GM19324 (cell line): ENCODE results near the gene NUDCD2.
"Not testable (repeated sequence)": the region's sequence is repeated elsewhere in the genome, so short reads cannot be mapped to it uniquely, and the experiment has no call there.

Source experiments
- ATAC-seq: cut with Tn5 transposase; IDR thresholded peaks from one replicate; pipeline ENCODE4 v1.9.1; 2021; ENCODE audit warnings: mild to moderate bottlenecking, moderate library complexity; ENCODE audit not compliant: unreplicated experiment, low FRiP score

NUDCD2 gene

DNA sequence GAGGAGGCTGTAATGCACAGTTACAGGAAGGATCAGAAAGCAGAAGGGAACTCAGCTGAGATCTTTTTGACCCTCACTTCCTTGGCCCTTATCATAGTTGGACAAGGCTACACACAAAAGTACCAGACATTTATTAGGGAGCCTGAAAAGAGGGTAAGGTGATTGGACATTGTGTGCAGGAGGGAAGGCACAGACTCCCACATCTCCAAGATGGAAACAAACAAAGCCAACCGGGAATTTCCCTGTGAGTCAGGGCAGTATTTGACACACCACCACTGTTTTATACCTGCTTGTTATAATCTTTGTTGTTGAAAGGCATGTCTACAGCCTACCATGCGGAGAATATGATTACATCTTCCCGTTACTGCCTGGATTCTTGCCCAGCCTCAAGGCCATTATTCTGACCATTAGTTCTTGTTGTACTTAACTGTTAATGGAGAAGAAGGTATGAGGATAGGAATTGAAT lies 25.5 kb downstream of the NUDCD2 start:
- ATAC-seq, result no peak

DNA sequence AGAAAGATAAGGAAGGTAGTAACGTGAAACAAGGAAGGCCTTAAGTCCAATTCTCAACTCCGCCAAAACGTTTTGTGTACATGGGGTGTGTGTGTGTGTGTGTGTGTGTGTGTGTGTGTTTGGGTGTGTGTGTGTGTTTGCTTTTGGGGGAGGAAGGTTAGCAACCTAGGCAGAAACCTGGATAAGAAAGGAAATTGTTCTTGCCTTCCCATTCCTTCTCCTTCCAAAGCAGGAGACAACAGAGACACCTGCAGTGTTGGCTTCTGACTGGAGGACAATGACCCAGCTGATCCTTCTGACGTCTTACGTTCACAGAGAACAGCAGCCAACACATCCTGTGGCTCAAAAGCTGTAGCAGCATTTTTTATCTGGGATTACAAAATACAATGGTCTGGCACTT lies 26.6 kb downstream of the NUDCD2 start:
- ATAC-seq, result no peak

DNA sequence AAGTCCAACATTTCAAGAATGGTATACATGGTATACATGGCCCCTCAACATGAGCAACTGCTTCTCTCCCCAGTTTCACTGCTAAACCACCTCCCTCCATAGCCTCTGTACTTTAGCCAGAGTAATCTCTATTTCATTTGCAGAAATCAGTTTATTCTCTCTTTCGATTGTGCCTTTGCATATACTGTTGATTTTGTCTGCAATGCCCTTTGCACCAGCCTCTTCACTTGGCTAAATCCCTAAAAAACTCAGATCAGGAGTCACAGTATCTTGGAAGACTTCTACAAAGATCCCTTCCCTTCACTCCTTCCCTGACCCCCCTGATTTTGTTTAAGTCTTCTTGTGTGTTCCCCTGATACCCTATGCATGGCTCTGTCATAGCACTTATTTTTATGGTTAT lies 27.4 kb downstream of the NUDCD2 start:
- ATAC-seq, result no peak

DNA sequence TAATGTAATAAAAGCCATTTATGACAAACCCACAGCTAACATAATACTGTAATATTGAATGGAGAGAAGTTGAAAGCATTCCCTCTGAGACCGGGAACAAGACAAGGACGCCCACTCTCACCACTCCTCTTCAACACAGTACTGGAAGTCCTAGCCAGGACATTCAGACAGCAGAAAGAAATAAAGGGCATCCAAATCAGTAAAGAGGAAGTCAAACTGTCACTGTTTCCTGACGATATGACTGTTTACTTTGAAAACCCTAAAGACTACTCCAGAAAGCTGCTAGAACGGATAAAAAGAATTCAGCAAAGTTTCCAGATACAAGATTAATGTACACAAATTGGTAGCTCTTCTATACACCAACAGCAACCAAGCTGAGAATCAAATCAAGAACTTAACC lies 33.8 kb downstream of the NUDCD2 start:
- ATAC-seq, result not testable (repeated sequence)

DNA sequence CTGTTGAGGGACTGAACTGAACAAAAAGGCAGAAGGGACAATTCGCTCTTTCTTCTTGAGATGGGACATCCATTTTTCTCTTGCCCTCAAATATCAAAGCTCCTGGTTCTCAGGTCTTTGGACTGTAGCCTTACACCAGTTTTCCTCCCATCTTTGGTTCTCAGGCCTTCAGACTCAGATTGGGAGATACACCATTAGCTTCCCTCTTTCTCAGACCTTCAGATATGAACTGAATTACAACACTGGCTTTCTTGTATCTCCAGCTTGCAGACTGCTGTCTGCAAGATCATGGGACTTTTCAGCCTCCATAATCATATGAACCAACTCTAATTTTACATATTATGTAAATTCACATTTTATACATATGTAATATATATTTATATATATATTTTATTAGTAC lies 35.1 kb downstream of the NUDCD2 start:
- ATAC-seq, result no peak

DNA sequence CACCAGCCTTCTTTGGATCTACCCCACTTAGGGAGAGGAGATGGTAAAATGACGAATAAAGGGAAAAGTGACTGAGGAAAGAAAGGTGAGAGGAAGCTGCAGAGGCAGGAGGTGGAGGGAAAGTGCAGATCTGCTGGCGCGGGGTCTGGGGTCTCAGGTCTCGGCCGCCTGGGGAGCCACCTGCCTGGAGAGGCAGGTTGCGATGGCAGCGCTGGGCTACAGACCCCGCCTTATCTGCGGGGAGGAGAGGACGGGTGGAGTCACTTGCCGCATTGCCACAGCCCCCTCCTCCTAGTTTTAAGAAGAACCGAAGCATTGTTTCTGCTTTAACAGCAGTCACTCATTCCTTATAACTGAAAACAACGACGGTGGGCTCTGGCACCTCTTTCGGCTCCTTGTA lies 44.2 kb downstream of the NUDCD2 start:
- ATAC-seq, result not testable (repeated sequence)

DNA sequence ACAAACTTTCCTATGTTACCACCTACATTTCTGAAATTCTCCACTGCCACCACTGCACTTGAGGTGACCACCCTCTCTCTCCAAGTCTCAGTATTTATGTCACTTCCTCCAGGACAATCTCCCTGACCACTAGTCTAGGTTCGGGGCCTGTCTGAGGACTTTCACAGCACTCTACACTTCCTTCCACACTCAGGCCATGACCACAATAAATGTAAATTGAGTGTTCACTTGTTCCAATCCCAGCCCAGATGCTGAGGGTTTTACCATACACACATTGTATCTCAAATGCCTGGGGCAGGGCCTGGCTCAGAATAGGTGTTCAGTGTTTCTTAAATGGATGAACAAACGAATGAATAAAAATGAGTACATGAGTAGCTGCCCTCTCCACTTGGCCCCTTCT lies 49.4 kb downstream of the NUDCD2 start:
- ATAC-seq, result no peak

DNA sequence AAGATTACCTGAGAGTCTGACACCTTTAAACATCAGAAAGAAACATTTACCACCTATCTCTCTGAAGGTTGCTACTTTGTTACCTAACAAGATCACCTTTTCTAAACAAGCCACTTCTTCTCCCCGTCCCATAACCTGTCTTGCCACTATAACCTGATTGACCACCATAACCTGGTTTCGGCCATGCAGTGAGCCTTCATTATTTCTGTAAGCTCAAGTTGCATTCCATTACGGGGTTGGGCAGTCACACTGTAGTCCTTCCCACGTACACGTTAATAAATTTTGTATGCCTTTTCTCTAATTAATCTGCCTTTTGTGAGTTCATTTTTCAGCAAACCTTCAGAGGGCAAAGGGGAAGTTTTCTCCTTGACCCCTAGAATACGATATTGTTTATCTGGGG lies 50.5 kb downstream of the NUDCD2 start:
- ATAC-seq, result no peak

DNA sequence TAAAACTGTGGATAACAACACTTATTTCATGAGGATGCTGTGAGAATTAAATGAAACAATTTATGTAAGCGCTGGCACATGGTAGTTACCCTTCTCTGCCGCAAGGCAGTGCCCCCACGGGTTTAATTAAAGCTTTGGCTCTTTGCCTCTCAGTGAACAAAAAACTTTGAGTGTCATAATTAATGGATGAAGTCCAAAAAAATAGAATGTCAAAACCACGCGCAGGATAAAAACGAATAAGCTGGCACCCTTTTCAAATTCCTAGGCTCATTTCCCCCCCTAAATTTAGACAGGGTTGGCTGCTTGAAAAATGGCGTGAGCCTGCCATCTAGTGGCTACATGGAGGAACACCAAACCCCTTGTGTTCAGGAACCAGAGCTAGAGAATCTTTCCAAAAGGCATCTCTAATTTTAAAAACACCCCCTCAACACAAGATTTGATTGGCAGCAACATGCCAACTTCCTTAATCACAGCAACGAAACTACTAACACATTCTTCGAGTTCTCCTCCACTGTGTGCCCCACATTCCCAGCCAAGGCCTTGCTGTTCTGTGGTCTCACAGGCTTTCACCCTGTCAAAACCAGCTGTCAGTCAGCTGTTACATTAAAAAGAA lies 51.5 kb downstream of the NUDCD2 start:
- ATAC-seq, result peak; percentile 67

DNA sequence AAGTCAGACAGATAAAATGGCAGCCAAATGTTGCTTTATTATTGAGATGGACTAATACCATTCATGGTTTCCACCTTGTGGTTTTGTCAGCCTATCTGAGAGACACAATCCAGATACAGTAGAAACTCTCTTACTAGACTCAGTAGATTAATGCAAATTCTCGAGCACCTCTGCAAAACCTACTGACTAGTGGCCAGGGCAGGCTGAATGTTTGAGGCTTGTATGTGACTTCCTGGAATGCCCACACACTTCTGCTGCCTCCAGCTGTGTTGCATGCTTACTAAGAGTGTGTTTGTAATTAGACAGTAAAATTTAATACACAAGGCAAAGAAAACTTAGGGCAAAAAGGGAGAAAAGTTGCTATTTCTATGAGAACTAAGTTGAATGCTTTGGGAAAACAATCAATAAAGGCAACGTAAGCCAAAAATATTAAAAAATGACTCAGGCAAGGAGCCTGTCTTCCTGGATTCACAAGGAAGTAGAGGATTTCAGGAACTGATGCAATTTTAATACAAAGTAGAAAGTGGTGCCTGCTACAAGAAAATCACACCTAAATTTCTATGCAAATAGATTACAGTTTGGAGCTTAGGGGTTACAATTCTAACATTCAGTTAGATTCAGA lies 52.8 kb downstream of the NUDCD2 start:
- ATAC-seq, result peak; percentile 82

DNA sequence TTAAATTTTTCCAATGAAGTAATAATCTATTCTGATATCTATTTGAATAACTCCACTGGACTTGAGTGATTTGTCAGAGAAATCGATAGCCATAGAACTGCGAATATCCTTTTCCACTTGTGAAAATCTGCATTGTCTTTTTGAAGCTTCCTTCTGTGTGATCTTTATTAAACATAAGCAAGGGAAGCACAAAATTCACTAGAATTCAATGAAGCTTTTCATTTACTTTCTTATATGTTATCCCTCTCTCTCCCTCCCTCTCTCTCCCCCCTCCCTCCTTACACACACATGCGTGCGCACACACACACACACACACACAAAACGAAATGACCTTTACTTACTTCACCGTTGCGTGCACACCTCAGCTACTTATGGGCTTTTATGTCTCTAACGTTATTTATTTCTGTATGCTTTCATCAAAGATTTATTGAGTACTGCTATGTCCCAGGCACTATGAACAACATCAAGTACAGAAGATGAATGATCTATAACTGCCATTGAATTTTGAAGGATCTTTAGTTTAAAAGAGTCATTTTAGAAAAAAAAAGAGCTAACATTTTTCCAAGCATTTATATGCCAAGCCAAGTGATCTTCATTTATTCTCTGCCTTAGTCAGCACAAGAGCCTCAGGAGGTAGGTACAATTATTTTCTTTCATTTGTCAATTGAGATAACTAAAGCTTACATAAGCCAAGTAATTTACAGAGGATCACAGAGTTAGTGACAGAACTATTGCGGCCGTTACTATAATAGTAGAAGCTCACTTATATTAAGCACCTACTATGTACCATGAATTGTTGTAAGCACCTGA lies 55.3 kb downstream of the NUDCD2 start:
- ATAC-seq, result no peak

DNA sequence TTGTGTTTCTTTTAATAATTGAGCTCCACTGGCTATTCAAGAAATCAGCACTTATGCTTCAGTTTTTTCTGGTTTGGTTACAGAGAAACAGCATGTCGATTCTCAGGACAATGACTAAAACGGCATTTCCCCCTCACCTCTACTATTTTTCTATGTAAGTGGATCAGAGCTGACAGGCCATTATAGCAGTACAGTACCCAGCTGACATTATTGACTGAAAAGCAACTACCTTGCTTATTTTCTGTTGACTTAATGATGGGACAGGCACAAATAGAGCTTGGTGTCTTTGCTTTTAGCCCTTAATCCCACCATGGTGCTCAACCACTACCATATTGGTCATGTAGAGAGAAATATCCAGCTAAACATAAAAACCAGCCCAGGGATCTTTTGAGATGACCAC lies 57.9 kb downstream of the NUDCD2 start:
- no peak for ATAC-seq

DNA sequence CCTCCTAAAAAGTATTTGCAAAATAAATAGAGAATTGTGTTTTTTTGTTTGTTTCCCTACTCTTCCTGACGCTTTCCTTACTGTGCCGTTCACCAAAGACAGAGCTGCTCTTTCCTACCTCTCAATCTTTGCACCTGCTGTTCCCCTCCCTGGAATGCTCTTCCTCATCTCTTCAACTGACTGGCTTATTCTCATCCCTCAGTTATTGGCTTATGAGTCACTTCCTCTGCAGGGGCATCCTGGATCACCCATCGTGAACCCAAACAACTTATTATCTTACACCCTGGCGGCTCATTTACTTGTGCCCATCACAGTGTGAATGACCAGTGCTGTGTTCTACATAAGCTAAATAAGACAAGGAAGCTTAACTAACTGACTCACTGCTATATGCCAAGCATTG lies 58.6 kb downstream of the NUDCD2 start:
- no peak for ATAC-seq

DNA sequence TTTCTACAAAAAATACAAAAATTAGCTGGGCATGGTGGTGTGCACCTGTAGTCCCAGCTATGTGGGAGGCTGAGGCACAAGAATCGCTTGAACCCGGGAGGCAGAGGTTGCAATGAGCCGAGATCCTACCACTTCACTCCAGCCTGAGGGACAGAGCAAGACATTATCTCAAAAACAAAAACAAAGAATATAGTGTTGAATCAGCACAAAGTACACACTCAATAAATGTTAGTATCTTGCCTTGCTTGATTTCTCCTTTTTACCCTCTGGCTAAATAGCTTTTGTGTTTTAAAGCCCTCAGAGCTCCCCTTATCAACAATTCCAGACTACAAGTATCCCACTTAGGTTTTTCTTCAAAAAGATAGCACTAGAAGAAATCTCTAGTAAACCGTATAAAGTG lies 60.0 kb downstream of the NUDCD2 start:
- ATAC-seq, result no peak

DNA sequence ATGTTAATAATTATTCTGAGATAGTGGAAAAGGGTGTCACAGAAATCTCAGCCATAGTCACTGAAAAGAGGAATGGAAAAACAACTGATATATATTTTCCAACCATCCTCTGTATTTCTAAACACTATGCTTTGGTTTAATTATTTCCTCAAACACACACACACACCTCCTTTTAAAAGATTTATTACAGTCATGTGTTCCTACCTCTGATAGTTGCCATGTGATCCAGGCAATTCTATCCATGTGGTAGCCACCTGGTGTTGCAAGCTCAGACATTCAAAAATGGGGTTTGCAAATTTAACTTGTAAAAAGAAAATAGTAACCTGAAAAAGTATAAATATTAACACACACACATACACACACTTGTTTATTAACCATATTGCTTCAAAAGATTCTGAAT lies 62.5 kb downstream of the NUDCD2 start:
- ATAC-seq, result no peak

DNA sequence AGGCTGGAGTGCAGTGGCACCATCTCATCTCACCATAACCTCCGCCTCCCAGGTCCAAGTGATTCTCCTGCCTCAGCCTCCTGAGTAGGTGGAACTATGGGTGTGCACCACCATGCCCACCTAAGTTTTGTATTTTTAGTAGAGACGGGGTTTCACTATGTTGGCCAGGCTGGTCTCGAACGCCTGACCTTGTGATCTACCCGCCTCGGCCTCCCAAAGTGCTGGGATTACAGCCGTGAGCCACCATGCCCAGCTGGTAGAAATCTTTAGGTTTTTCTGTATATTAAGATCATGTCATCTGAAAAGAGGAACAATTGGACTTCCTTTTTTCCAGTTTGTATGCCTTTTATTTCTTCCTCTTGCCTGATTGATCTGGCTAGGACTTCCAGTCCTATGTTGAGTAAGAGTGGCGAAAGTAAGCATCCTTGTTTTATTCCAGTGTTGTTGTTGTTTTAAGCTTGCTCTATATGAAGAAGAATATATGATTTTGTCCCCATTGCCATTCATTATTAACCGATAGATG lies 63.0 kb downstream of the NUDCD2 start:
- not testable (repeated sequence) for ATAC-seq
